KBM-7 (cell line): ENCODE data around the gene ALK.

Source experiments
- DNase-seq: peaks from one replicate; pipeline ENCODE4 v3.0.0-alpha.2; 2015
- in situ Hi-C: fragments of 300-500 bp; cut with MboI; formaldehyde crosslinking; loops from 2 replicates; pipeline ENCODE4 v1.14.3; 2020; ENCODE audit warnings: low sequenced_read_pairs, low pct_unique_long_range_greater_than_20kb, mixed read lengths

The ALK gene

DNA sequence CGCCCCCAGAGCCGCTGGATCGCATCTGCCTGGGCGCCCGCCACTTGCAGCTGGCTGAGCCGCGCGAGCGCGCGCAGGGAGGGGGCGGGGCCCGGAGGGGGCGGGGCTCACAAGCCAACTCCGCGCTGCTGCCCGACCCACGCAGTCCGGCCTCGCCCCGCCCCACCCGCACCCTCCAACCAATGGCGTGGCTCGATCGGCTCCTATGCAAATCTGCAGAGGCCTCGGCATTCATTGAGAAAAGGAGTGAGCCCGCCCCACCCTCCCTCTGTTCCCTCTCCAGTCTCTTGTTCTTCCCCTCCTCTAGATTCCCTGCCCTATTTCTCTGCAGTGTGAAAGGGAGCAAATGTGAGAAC lies at the start of gene ALK:
Gene ALK, minus strand, starts transcription at position 27 of the 356 bp plus-strand sequence. CDS start 927 bp downstream, outside the sequence.
- in situ Hi-C loops: no loop called here
- DNase-seq: peak; percentile 91

DNA sequence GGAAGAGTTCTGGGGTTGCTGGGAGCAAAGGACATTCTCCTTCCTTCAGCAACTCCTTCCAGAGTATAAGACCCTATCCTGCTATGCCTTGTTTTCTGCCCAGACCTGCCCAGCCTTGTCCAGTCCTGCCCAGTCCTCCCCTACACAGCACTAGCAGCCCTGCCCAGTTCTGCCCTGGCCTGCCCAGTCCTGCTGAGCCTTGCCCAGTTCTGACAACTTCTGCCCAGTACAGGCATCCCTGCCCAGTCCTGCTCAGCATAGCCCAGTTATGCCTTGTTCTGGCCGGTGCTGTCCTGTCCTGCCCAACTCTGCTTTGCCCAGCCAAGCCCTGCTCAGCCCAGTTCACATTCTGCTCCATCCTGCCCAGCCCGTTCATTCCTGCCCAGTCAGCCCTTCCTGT lies 44.9 kb upstream of the ALK start:
- in situ Hi-C loops: no loop called here

GRCh38 chr2:29963972-29964570 lies 42.7 kb upstream of the ALK start:
- in situ Hi-C loops: no loop called here
- no peak for DNase-seq

More for the DNA sequence above, 44.9 kb upstream of the ALK start:
- no peak for DNase-seq

- in situ Hi-C loops: no loop called here
- DNase-seq: no peak
These were observed 41.5 kb upstream of the ALK start for GRCh38 chr2:29962922-29963321.

GRCh38 chr2:29954316-29954715 lies 32.9 kb upstream of the ALK start:
- DNase-seq: no peak
- in situ Hi-C loops: no loop called here

DNA sequence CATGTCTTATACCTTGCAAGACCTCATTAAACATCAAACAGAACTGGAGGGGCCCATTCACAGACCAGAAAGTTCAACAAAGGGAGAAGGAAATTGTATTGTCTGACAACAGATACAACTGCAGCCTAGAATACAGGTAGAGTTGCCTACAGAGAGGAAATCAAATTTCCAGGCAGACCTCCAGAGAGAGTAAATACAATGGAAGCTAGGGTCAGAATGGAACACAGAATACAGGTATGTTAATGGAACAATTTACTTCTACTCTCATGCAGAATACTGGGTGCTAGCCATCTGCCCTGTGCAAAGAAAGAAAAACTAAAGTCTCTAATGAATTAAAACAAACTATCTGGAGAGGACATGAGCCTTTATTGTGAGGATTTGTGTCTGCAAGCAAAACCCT lies 31.6 kb upstream of the ALK start:
- no peak for DNase-seq
- in situ Hi-C loops: no loop called here

GRCh38 chr2:29951576-29951975 lies 30.2 kb upstream of the ALK start:
- DNase-seq: no peak
- in situ Hi-C loops: no loop called here

DNA sequence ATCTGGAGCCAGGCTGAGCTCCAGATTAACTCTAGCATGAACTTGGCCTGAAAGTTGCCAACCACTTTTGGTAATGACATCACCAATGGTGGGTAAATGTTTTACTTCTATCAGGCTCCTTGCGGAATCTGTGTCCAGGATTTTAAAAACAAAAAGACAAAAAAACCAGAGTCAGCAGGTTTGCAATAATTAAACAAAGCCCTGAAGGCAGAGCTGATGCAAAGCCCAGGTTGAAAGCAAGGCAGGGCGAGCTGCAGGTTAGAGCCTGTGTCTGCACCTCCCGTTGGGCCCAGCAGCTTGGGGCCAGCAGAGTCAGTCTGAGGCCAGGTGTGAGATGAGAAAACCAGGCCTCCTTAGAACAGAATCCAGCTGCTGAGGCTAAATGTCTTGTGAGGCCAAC lies 29.1 kb upstream of the ALK start:
- in situ Hi-C loops: no loop called here

GRCh38 chr2:29949042-29949441 lies 27.7 kb upstream of the ALK start:
- DNase-seq: no peak
- in situ Hi-C loops: no loop called here

More for the DNA sequence above, 29.1 kb upstream of the ALK start:
- DNase-seq: no peak

- no peak for DNase-seq
- in situ Hi-C loops: no loop called here
These were observed 25.1 kb upstream of the ALK start for GRCh38 chr2:29946505-29946904.

- in situ Hi-C loops: no loop called here
- no peak for DNase-seq
These were observed 21.3 kb upstream of the ALK start for GRCh38 chr2:29942711-29943110.

DNA sequence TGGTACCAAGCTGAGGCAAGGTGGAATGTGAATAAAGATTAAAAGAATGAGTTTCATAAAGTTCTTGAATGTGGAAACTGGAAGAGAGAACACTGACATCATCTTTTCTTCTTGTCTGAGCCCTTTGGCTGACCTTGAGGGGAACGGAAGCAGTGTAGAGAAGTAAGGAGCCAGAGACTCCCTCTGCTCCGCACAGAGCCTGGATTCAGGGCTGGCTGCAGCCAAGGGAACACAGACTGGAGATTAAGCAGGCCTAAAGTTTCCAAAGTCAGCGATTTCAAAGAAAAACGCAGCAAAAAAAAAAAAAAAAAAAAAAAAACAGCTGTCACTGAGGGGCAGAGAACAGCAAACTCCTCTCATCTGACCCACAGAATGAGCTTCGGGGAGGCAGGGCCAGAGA lies 19.3 kb upstream of the ALK start:
- no peak for DNase-seq
- in situ Hi-C loops: no loop called here

- DNase-seq: no peak
- in situ Hi-C loops: no loop called here
These were observed 14.6 kb upstream of the ALK start for GRCh38 chr2:29936020-29936419.

GRCh38 chr2:29931818-29932217 lies 10.4 kb upstream of the ALK start:
- DNase-seq: no peak
- in situ Hi-C loops: no loop called here

GRCh38 chr2:29923110-29923721 lies 1.8 kb upstream of the ALK start:
- peak; percentile 59 for DNase-seq
- in situ Hi-C loops: no loop called here

DNA sequence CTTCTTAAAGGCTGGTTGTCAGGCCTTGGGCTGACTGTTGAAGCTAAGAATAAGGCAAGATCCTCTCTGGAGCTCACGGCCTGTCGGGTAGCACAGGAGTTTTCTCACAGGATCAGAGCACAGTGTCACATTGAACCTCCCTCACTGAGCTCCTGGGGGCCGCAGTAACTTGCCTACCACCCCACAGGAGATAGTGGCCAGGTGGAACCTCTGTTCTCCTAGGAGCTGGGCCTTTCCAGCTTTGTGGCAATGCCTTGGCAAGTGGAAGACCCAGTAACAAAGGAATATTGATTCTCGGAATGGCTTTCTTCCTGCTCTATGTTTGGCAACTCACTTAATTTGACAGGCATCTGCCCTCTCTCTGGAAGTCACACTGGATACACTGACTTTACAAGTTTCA lies 1.2 kb upstream of the ALK start:
- in situ Hi-C loops: no loop called here
- DNase-seq: no peak

GRCh38 chr2:29920631-29921559 lies 491 bp downstream of the ALK start:
- DNase-seq: peak; percentile 21
- in situ Hi-C loops: no loop called here

GRCh38 chr2:29920130-29920577 lies 1.2 kb downstream of the ALK start:
- in situ Hi-C loops: no loop called here
- peak; percentile 53 for DNase-seq

DNA sequence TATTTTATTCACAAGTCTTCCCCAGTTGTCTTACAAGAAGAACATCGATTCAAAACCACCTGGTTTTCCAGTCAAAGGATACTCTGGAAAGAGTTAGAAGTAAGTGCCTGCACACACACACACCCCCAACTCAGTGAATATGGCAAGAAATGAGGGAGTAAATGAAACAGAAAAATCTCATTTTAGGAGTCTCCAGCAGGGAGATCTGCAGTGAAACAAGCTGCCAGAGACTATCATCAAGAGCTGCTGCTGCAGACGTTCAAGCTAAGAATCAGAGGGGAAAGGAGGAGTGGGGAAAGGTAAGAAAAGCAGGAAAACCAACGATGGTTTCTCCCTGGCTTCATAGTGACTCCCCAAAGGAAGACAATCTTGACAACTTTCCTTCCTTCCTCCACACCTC lies 2.4 kb downstream of the ALK start:
- in situ Hi-C loops: no loop called here
- DNase-seq: no peak

DNA sequence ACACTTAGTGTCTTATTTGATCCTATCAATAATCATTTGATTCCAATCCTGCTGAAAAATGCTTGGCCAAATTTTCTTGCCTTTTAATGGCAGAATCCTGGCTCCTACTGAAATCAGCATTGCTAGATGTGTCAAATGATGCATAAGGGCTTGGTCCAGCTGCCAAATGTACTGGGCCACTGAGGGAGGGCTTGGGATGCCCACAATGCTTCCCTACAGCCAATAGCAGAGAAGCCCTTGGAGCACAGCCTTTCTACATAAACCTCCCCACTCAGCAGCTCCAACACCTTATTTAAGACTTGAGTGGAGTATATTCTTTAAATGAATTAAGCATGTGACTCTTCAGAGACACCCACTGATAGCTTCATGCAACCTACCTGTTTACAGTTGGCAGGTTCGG lies 3.6 kb downstream of the ALK start:
- no peak for DNase-seq
- in situ Hi-C loops: no loop called here
